HG02588 (cell line): ENCODE data around the gene NUP153.

ENCODE experiments used
- ATAC-seq: cut with Tn5 transposase; IDR thresholded peaks from one replicate; pipeline ENCODE4 v1.9.1; 2021; ENCODE audit warnings: mild to moderate bottlenecking, moderate library complexity; ENCODE audit not compliant: unreplicated experiment

NUP153 gene

DNA sequence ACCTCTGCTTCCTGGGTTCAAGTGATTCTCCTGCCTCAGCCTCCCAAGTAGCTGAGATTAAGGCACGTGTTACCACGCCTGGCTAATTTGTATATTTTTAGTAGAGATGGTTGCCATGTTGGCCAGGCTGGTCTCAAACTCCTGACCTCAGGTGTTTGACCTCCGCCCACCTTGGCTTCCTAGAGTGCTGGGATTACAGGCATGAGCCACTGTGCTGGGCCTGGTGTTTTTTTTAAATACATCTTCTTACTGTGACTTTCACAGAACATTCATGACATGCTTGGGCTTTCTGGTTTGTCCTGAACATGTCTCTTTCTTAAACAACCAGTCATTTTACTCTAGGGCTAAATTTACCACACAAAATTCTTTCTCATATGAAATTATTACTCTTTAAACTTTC, 141.3 kb downstream of the NUP153 start:
- no peak for ATAC-seq
